Peyer's patch (tissue), 4 donors: ENCODE results near the gene ANTXR1.
"Not testable (repeated sequence)": the region's sequence is repeated elsewhere in the genome, so short reads cannot be mapped to it uniquely, and the experiment has no call there.

Source experiments
- POLR2A ChIP-seq, 2 donors: fragments of 450-650 bp; IDR thresholded peaks; one replicate each; pipeline ENCODE4 v1.5.1; 2017; ENCODE audit warnings: antibody characterized with exemption in 2 of 2, mild to moderate bottlenecking in 2 of 2, moderate library complexity in 2 of 2
- TF ChIP-seq, protein P1 (sequence below), 6 experiments: fragments of 450-650 bp in 4 of 6; fragments of 200-600 bp in 2 of 6; sonication (generic) in 1 of 6; IDR thresholded peaks; one replicate each; pipeline ENCODE4 v1.5.1; 2017 to 2019; ENCODE audit warnings: antibody characterized with exemption in 6 of 6, mild to moderate bottlenecking in 3 of 6, moderate library complexity in 1 of 6

DNA sequence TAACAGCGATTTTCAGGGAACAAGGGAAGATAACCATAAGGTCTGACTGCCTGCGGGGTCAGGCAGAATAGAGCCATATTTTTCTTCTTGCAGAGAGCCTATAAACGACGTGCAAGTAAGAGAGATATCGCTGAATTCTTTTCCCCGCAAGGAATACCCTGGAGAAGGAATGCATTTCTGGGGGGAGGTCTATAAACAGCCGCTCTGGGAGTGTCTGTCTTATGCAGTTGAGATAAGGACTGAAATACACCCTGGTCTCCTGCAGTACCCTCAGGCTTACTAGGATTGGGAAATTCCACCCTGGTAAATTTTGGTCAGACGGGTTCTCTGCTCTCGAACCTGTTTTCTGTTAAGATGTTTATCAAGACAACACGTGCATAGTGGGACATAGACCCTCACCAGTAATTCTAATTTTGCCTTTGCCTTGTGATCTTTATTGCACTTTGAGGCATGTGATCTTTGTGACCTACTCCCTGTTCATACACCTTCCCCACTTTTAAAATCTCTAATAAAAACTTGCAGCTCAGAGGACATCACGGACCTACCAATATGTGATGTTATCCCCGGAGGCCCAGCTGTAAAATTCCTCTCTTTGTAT, 247.1 kb downstream of the ANTXR1 start:
- TF ChIP-seq, protein P1, sequence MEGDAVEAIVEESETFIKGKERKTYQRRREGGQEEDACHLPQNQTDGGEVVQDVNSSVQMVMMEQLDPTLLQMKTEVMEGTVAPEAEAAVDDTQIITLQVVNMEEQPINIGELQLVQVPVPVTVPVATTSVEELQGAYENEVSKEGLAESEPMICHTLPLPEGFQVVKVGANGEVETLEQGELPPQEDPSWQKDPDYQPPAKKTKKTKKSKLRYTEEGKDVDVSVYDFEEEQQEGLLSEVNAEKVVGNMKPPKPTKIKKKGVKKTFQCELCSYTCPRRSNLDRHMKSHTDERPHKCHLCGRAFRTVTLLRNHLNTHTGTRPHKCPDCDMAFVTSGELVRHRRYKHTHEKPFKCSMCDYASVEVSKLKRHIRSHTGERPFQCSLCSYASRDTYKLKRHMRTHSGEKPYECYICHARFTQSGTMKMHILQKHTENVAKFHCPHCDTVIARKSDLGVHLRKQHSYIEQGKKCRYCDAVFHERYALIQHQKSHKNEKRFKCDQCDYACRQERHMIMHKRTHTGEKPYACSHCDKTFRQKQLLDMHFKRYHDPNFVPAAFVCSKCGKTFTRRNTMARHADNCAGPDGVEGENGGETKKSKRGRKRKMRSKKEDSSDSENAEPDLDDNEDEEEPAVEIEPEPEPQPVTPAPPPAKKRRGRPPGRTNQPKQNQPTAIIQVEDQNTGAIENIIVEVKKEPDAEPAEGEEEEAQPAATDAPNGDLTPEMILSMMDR (IDR thresholded peaks at IDR 0.05), result not testable (repeated sequence)
- TF ChIP-seq POLR2A (IDR thresholded peaks at IDR 0.05), result not testable (repeated sequence)
